Upper lobe of left lung (tissue), 6 donors: Measurements from ENCODE around the gene UST. TPM values are rescaled to one million over a fixed set of nuclear protein-coding genes. Genes with fewer than 3 reads are reported as not detected.
"Not testable (repeated sequence)": the region's sequence is repeated elsewhere in the genome, so short reads cannot be mapped to it uniquely, and the experiment has no call there.

Experiments
- ATAC-seq, 2 donors: fragments of 200-7000 bp; cut with Tn5 transposase; one replicate each; pipeline ENCODE4 v1.9.1; 2022; ENCODE audit warnings: mild to moderate bottlenecking in 2 of 2, moderate library complexity in 2 of 2; ENCODE audit not compliant: low FRiP score in 2 of 2
- DNase-seq, 2 donors: peaks; one replicate each; pipeline ENCODE4 v3.0.0-alpha.2; 2019 to 2020
- H3K27ac ChIP-seq, 4 donors: fragments of 200-600 bp; sonication (generic); one replicate each; pipeline ENCODE4 v1.5.1; 2016 to 2019
- H3K27me3 ChIP-seq, 4 donors: fragments of 200-600 bp; sonication (generic); one replicate each; pipeline ENCODE4 v1.5.1; 2017 to 2019
- H3K36me3 ChIP-seq, 4 donors: fragments of 200-600 bp; sonication (generic); one replicate each; pipeline ENCODE4 v1.5.1; 2016 to 2019
- H3K4me1 ChIP-seq, 4 donors: fragments of 200-600 bp; sonication (generic); one replicate each; pipeline ENCODE4 v1.5.1; 2018 to 2019
- H3K4me3 ChIP-seq, 4 donors: fragments of 200-600 bp; sonication (generic); one replicate each; pipeline ENCODE4 v1.5.1; 2017 to 2019; ENCODE audit warnings: mild to moderate bottlenecking in 2 of 4, moderate library complexity in 1 of 4
- H3K9me3 ChIP-seq, 4 donors: fragments of 200-600 bp; sonication (generic); one replicate each; pipeline ENCODE4 v1.5.1; 2018 to 2019
- CTCF ChIP-seq, 6 experiments: fragments of 450-650 bp in 4 of 6; fragments of 200-600 bp in 2 of 6; sonication (generic) in 2 of 6; IDR thresholded peaks; one replicate each; pipeline ENCODE4 v1.5.1; 2016 to 2019; ENCODE audit warnings: antibody characterized with exemption in 6 of 6
- EP300 ChIP-seq, 4 donors: sonication (generic); formaldehyde crosslinking; IDR thresholded peaks; one replicate each; pipeline ENCODE4 v1.5.1; 2017; ENCODE audit warnings: antibody characterized with exemption in 4 of 4, control low read depth in 2 of 4
- POLR2A ChIP-seq, 4 donors: fragments of 450-650 bp; IDR thresholded peaks; one replicate each; pipeline ENCODE4 v1.5.1; 2016 to 2017; ENCODE audit warnings: antibody characterized with exemption in 4 of 4, mild to moderate bottlenecking in 2 of 4
- POLR2AphosphoS5 ChIP-seq, 2 donors: sonication (generic); formaldehyde crosslinking; IDR thresholded peaks; one replicate each; pipeline ENCODE4 v1.5.1; 2017; ENCODE audit warnings: antibody characterized with exemption in 2 of 2
- WGBS, 2 donors: methylation state at CpG; one replicate each; pipeline ENCODE4 v1.1.5; 2017 to 2018; 5-methylcytosine and 5-hydroxymethylcytosine counted together
- total RNA-seq, 6 donors: library from RNA; depleted of rRNA in 4 of 6; stranded (reverse); fragments of >200 nt in 4 of 6; gene quantifications; one replicate each; pipeline versions ENCODE4 v1.1.0 to v1.2.1, GENCODE V29; 2016 to 2021
- donor health status: DM: no; HTN: no; CAD: no; lungs with moderate emphysema.
- donor health status: DM: no; HTN: yes; CAD: no; lungs with severe emphysema.

UST gene
- total RNA-seq, 6 donors from 2014 or later: 10.2 to 21.6 (median 14.2) TPM

GRCh38 chr6:148972481-148972880 is 225.7 kb downstream of the UST start:
- Histone ChIP-seq H3K9me3 (no peaks in the 10 kb centered on the region), H3K4me3 (no peak overlapping the region), H3K4me1 (no peaks in the 10 kb centered on the region), H3K27me3 (no peaks in the 10 kb centered on the region), H3K36me3 (no peaks in the 10 kb centered on the region), H3K27ac (no peak overlapping the region)
- DNase-seq: peak; percentile 37 to 86
- TF ChIP-seq POLR2A (IDR thresholded peaks at IDR 0.05) (no peak), POLR2AphosphoS5 (IDR thresholded peaks at IDR 0.05) (no peak), CTCF (IDR thresholded peaks at IDR 0.05) (no peak), EP300 (IDR thresholded peaks at IDR 0.05) (no peak)
- ATAC-seq: peak; percentile 20 to 33
- WGBS, 2 donors: 26 to 36% methylated on average over 3 to 15 of the region's 15 CpGs

GRCh38 chr6:148973538-148974208 is 226.8 kb downstream of the UST start:
- Histone ChIP-seq H3K27me3 (no peaks in the 10 kb centered on the region), H3K4me3 (no peak overlapping the region), H3K4me1 (no peaks in the 10 kb centered on the region), H3K27ac (no peak overlapping the region), H3K36me3 (no peaks in the 10 kb centered on the region), H3K9me3 (no peaks in the 10 kb centered on the region)
- ATAC-seq: no peak
- 57 to 63% methylated on average over 5 of the region's 5 CpGs for WGBS, 2 donors
- TF ChIP-seq POLR2A (IDR thresholded peaks at IDR 0.05): no peak
- TF ChIP-seq EP300 (IDR thresholded peaks at IDR 0.05): no peak
- peak in 3 of 6 experiments; percentile 13 to 29 (median 24) for TF ChIP-seq CTCF (IDR thresholded peaks at IDR 0.05)
- no peak for DNase-seq

- 82 to 84% methylated on average over 4 of the region's 4 CpGs for WGBS, 2 donors
- no peak overlapping the region for H3K27ac ChIP-seq
- no peak for TF ChIP-seq CTCF (IDR thresholded peaks at IDR 0.05)
- TF ChIP-seq EP300 (IDR thresholded peaks at IDR 0.05): no peak
- no peak for TF ChIP-seq POLR2A (IDR thresholded peaks at IDR 0.05)
- TF ChIP-seq POLR2AphosphoS5 (IDR thresholded peaks at IDR 0.05): no peak
- H3K4me3 ChIP-seq: no peak overlapping the region
- ATAC-seq (no peak), DNase-seq (no peak)
- H3K4me1 ChIP-seq: no peaks in the 10 kb centered on the region
- H3K36me3 ChIP-seq: no peaks in the 10 kb centered on the region
- no peaks in the 10 kb centered on the region for H3K9me3 ChIP-seq
- H3K27me3 ChIP-seq: no peaks in the 10 kb centered on the region
These were observed 227.5 kb downstream of the UST start for GRCh38 chr6:148974351-148974750.

GRCh38 chr6:148978298-148978697 is 231.5 kb downstream of the UST start:
- not testable (repeated sequence) for H3K4me1 ChIP-seq, H3K4me3 ChIP-seq, DNase-seq, H3K27ac ChIP-seq, H3K27me3 ChIP-seq, H3K9me3 ChIP-seq, H3K36me3 ChIP-seq, ATAC-seq
- WGBS, 2 donors: 89 to 92% methylated on average over 3 of the region's 3 CpGs

GRCh38 chr6:148979014-148979901 is 232.4 kb downstream of the UST start:
- H3K4me1 ChIP-seq: no peaks in the 10 kb centered on the region
- TF ChIP-seq POLR2AphosphoS5 (IDR thresholded peaks at IDR 0.05): no peak
- no peak for TF ChIP-seq CTCF (IDR thresholded peaks at IDR 0.05)
- TF ChIP-seq EP300 (IDR thresholded peaks at IDR 0.05): no peak
- TF ChIP-seq POLR2A (IDR thresholded peaks at IDR 0.05): no peak
- ATAC-seq: no peak
- no peaks in the 10 kb centered on the region for H3K36me3 ChIP-seq
- WGBS, 2 donors: 65 to 69% methylated on average over 7 of the region's 7 CpGs
- H3K4me3 ChIP-seq: no peak overlapping the region
- H3K27ac ChIP-seq: no peak overlapping the region
- H3K27me3 ChIP-seq: no peaks in the 10 kb centered on the region
- H3K9me3 ChIP-seq: no peaks in the 10 kb centered on the region
- DNase-seq: no peak
